IPS DF 6.9 (cell line): ENCODE data around the gene SLC23A2.
"Not testable (repeated sequence)": the region's sequence is repeated elsewhere in the genome, so short reads cannot be mapped to it uniquely, and the experiment has no call there.

Source experiments
- DNase-seq: peaks from one replicate; pipeline ENCODE4 v3.0.0-alpha.2; 2013; ENCODE audit warnings: low read depth, low spot score
- H3K27ac ChIP-seq: one replicate; pipeline ENCODE4 v1.5.1; 2013; ENCODE audit warnings: low read length, control low read depth
- H3K27me3 ChIP-seq: 2 replicates; pipeline ENCODE4 v1.6.1; 2013; ENCODE audit warnings: mild to moderate bottlenecking, low read length; ENCODE audit not compliant: control insufficient read depth, insufficient read depth
- H3K36me3 ChIP-seq: 2 replicates; pipeline ENCODE4 v1.6.1; 2013; ENCODE audit warnings: low read length; ENCODE audit not compliant: control insufficient read depth, insufficient read depth
- H3K4me1 ChIP-seq: 2 replicates; pipeline ENCODE4 v1.6.1; 2013; ENCODE audit warnings: low read length; ENCODE audit not compliant: control insufficient read depth, insufficient read depth
- H3K4me3 ChIP-seq: 2 replicates; pipeline ENCODE4 v1.5.1; 2013; ENCODE audit warnings: mild to moderate bottlenecking, low read length
- H3K9me3 ChIP-seq: 2 replicates; pipeline ENCODE4 v1.6.1; 2013; ENCODE audit warnings: low read length, inconsistent platforms; ENCODE audit not compliant: control insufficient read depth, insufficient read depth
- WGBS: extraction: QIAGEN DNeasy Blood & Tissue Kit; methylation state at CpG from one replicate; pipeline ENCODE4 v1.1.7; 2013; ENCODE audit warnings: mixed read lengths, missing lambda C conversion rate; ENCODE audit not compliant: insufficient read length, insufficient coverage; 5-methylcytosine and 5-hydroxymethylcytosine counted together

SLC23A2 gene

GRCh38 chr20:5008759-5009158 lies 7.4 kb upstream of the SLC23A2 start:
- no peak overlapping the region for H3K4me3 ChIP-seq
- H3K36me3 ChIP-seq, result no peaks in the 10 kb centered on the region
- no peak overlapping the region for H3K27ac ChIP-seq
- no CpG with 5 or more reads among the region's 5 CpGs for WGBS
- no peak for DNase-seq
- H3K9me3 ChIP-seq, result no peaks in the 10 kb centered on the region
- no peaks in the 10 kb centered on the region; the same call in 1 of the 2 replicates for H3K4me1 ChIP-seq
- H3K27me3 ChIP-seq, result no peaks in the 10 kb centered on the region

- Histone ChIP-seq H3K27me3 (no peaks in the 10 kb centered on the region), H3K36me3 (no peaks in the 10 kb centered on the region), H3K4me1 (no peaks in the 10 kb centered on the region), H3K9me3 (no peaks in the 10 kb centered on the region), H3K4me3 (no peak overlapping the region), H3K27ac (no peak overlapping the region)
- no CpG with 5 or more reads among the region's 4 CpGs for WGBS
- DNase-seq, result no peak
Measured at GRCh38 chr20:5005326-5005725, 4.0 kb upstream of the SLC23A2 start.

- H3K27ac ChIP-seq, H3K4me3 ChIP-seq, H3K36me3 ChIP-seq, H3K9me3 ChIP-seq, DNase-seq, H3K4me1 ChIP-seq, H3K27me3 ChIP-seq: not testable (repeated sequence)
- no CpG with 5 or more reads among the region's 8 CpGs for WGBS
Measured at GRCh38 chr20:5004825-5005224, 3.5 kb upstream of the SLC23A2 start.

GRCh38 chr20:5003626-5004025 lies 2.3 kb upstream of the SLC23A2 start:
- no CpG with 5 or more reads among the region's 3 CpGs for WGBS

GRCh38 chr20:5002077-5002413 lies 735 bp upstream of the SLC23A2 start:
- no CpG with 5 or more reads among the region's 5 CpGs for WGBS
- no peaks in the 10 kb centered on the region for H3K36me3 ChIP-seq
- H3K27ac ChIP-seq, result no peak overlapping the region
- peak overlapping the region; percentile 42; the same call in 1 of the 2 replicates for H3K4me3 ChIP-seq
- H3K27me3 ChIP-seq, result no peaks in the 10 kb centered on the region
- no peak for DNase-seq
- no peaks in the 10 kb centered on the region for H3K4me1 ChIP-seq
- no peaks in the 10 kb centered on the region for H3K9me3 ChIP-seq

More at GRCh38 chr20:5003626-5004025, 2.3 kb upstream of the SLC23A2 start:
- Histone ChIP-seq H3K9me3 (no peaks in the 10 kb centered on the region), H3K27me3 (no peaks in the 10 kb centered on the region), H3K4me1 (no peaks in the 10 kb centered on the region), H3K27ac (no peak overlapping the region), H3K4me3 (no peak overlapping the region), H3K36me3 (no peaks in the 10 kb centered on the region)
- no peak for DNase-seq

GRCh38 chr20:5000263-5001173 lies 792 bp downstream of the SLC23A2 start:
- Histone ChIP-seq H3K4me3 (peak overlapping the region; percentile 42), H3K9me3 (no peaks in the 10 kb centered on the region), H3K27me3 (no peaks in the 10 kb centered on the region), H3K36me3 (no peaks in the 10 kb centered on the region), H3K4me1 (no peaks in the 10 kb centered on the region), H3K27ac (no peak overlapping the region)
- WGBS, result no CpG with 5 or more reads among the region's 53 CpGs
- DNase-seq, result no peak

GRCh38 chr20:4999788-5000187 lies 1.5 kb downstream of the SLC23A2 start:
- no peak for DNase-seq
- no peaks in the 10 kb centered on the region for H3K9me3 ChIP-seq
- H3K4me3 ChIP-seq, result no peak overlapping the region
- no peaks in the 10 kb centered on the region for H3K27me3 ChIP-seq
- no peaks in the 10 kb centered on the region for H3K4me1 ChIP-seq
- H3K36me3 ChIP-seq, result no peaks in the 10 kb centered on the region
- no peak overlapping the region for H3K27ac ChIP-seq
- no CpG with 5 or more reads among the region's 1 CpG for WGBS

- H3K4me1 ChIP-seq, result no peaks in the 10 kb centered on the region
- 100% methylated on average over 1 of the region's 5 CpGs for WGBS
- no peaks in the 10 kb centered on the region for H3K27me3 ChIP-seq
- DNase-seq, result no peak
- no peaks in the 10 kb centered on the region for H3K36me3 ChIP-seq
- H3K27ac ChIP-seq, result no peak overlapping the region
- no peak overlapping the region for H3K4me3 ChIP-seq
- H3K9me3 ChIP-seq, result no peaks in the 10 kb centered on the region
Measured at GRCh38 chr20:4998160-4998651, 3.1 kb downstream of the SLC23A2 start.

- Histone ChIP-seq H3K27ac (no peak overlapping the region), H3K4me3 (no peak overlapping the region), H3K4me1 (no peaks in the 10 kb centered on the region), H3K9me3 (no peaks in the 10 kb centered on the region), H3K27me3 (no peaks in the 10 kb centered on the region), H3K36me3 (no peaks in the 10 kb centered on the region)
- WGBS, result no CpG with 5 or more reads among the region's 2 CpGs
- DNase-seq, result no peak
Measured at GRCh38 chr20:4997222-4997621, 4.1 kb downstream of the SLC23A2 start.

GRCh38 chr20:4989570-4989969 lies 11.7 kb downstream of the SLC23A2 start:
- WGBS, result no CpG with 5 or more reads among the region's 5 CpGs
- H3K4me1 ChIP-seq, result no peaks in the 10 kb centered on the region; the same call in 1 of the 2 replicates
- no peak overlapping the region for H3K4me3 ChIP-seq

GRCh38 chr20:4987130-4987529 lies 14.2 kb downstream of the SLC23A2 start:
- Histone ChIP-seq H3K36me3 (no peaks in the 10 kb centered on the region), H3K4me3 (no peak overlapping the region), H3K27ac (no peak overlapping the region), H3K9me3 (no peaks in the 10 kb centered on the region), H3K27me3 (no peaks in the 10 kb centered on the region), H3K4me1 (no peaks in the 10 kb centered on the region; the same call in 1 of the 2 replicates)
- no peak for DNase-seq
- WGBS, result no CpG with 5 or more reads among the region's 6 CpGs

More at GRCh38 chr20:4989570-4989969, 11.7 kb downstream of the SLC23A2 start:
- no peaks in the 10 kb centered on the region for H3K27me3 ChIP-seq
- H3K27ac ChIP-seq, result no peak overlapping the region
- H3K9me3 ChIP-seq, result no peaks in the 10 kb centered on the region
- H3K36me3 ChIP-seq, result no peaks in the 10 kb centered on the region
- no peak for DNase-seq
